ENCODE measurements around the gene CDH4.

Gene CDH4

GRCh38 chr20:61819574-61819846 lies 567.4 kb downstream of the CDH4 start:
- DNase-seq (ENCODE audit: low spot score) = no peak
- TF ChIP-seq CTCF (IDR thresholded peaks at IDR 0.05; ENCODE audit: borderline replicate concordance, control extremely low read depth, extremely low read depth, insufficient read depth, missing control alignments) = no peak
- in situ Hi-C loops (cut with MboI; ENCODE audit: low sequenced_read_pairs, unreplicated experiment) = no loop called here

GRCh38 chr20:61819921-61820825 lies 568.1 kb downstream of the CDH4 start:
- DNase-seq (ENCODE audit: low spot score) = no peak
- TF ChIP-seq CTCF (IDR thresholded peaks at IDR 0.05; ENCODE audit: borderline replicate concordance, control extremely low read depth, extremely low read depth, insufficient read depth, missing control alignments) = no peak
- in situ Hi-C loops (cut with MboI; ENCODE audit: low sequenced_read_pairs, unreplicated experiment) = no loop called here

- no peak for DNase-seq (ENCODE audit: low spot score)
- in situ Hi-C loops (cut with MboI; ENCODE audit: low sequenced_read_pairs, unreplicated experiment) = no loop called here
- no peak for TF ChIP-seq CTCF (IDR thresholded peaks at IDR 0.05; ENCODE audit: borderline replicate concordance, control extremely low read depth, extremely low read depth, insufficient read depth, missing control alignments)
Measured at GRCh38 chr20:61821735-61822134, 569.7 kb downstream of the CDH4 start.

- TF ChIP-seq CTCF (IDR thresholded peaks at IDR 0.05; ENCODE audit: borderline replicate concordance, control extremely low read depth, extremely low read depth, insufficient read depth, missing control alignments) = no peak
- DNase-seq (ENCODE audit: low spot score) = no peak
- in situ Hi-C loops (cut with MboI; ENCODE audit: low sequenced_read_pairs, unreplicated experiment) = no loop called here
Measured at GRCh38 chr20:61822396-61822795, 570.3 kb downstream of the CDH4 start.

GRCh38 chr20:61823242-61823641 lies 571.2 kb downstream of the CDH4 start:
- no peak for TF ChIP-seq CTCF (IDR thresholded peaks at IDR 0.05; ENCODE audit: borderline replicate concordance, control extremely low read depth, extremely low read depth, insufficient read depth, missing control alignments)
- in situ Hi-C loops (cut with MboI; ENCODE audit: low sequenced_read_pairs, unreplicated experiment) = no loop called here

GRCh38 chr20:61828891-61829290 lies 576.8 kb downstream of the CDH4 start:
- TF ChIP-seq CTCF (IDR thresholded peaks at IDR 0.05; ENCODE audit: borderline replicate concordance, control extremely low read depth, extremely low read depth, insufficient read depth, missing control alignments) = no peak
- no peak for DNase-seq (ENCODE audit: low spot score)
- in situ Hi-C loops (cut with MboI; ENCODE audit: low sequenced_read_pairs, unreplicated experiment) = no loop called here

More at GRCh38 chr20:61823242-61823641, 571.2 kb downstream of the CDH4 start:
- DNase-seq (ENCODE audit: low spot score) = no peak
